ENCODE measurements around the gene TMEFF2.

- TF ChIP-seq POLR2A (IDR thresholded peaks at IDR 0.05): no peak
- TF ChIP-seq, protein P1, sequence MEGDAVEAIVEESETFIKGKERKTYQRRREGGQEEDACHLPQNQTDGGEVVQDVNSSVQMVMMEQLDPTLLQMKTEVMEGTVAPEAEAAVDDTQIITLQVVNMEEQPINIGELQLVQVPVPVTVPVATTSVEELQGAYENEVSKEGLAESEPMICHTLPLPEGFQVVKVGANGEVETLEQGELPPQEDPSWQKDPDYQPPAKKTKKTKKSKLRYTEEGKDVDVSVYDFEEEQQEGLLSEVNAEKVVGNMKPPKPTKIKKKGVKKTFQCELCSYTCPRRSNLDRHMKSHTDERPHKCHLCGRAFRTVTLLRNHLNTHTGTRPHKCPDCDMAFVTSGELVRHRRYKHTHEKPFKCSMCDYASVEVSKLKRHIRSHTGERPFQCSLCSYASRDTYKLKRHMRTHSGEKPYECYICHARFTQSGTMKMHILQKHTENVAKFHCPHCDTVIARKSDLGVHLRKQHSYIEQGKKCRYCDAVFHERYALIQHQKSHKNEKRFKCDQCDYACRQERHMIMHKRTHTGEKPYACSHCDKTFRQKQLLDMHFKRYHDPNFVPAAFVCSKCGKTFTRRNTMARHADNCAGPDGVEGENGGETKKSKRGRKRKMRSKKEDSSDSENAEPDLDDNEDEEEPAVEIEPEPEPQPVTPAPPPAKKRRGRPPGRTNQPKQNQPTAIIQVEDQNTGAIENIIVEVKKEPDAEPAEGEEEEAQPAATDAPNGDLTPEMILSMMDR (IDR thresholded peaks at IDR 0.05): no peak
Observed at GRCh38 chr2:192043216-192043870, 151.4 kb downstream of the TMEFF2 start.
